Keratinocyte (primary cell): ENCODE measurements around the gene GLOD4. TPM values are rescaled to one million over a fixed set of nuclear protein-coding genes. Genes with fewer than 3 reads are reported as not detected.
"Not testable (repeated sequence)": the region's sequence is repeated elsewhere in the genome, so short reads cannot be mapped to it uniquely, and the experiment has no call there.

Source experiments
- DNase-seq: peaks from one replicate; pipeline ENCODE4 v3.0.0-alpha.2; 2011; ENCODE audit warnings: low read depth, missing footprints, low spot score
- FAIRE-seq: peaks from 2 replicates; lab custom pipeline; 2011; peaks lifted over from hg19 to GRCh38; lab: Jason Lieb, UNC
- H2AFZ ChIP-seq: 2 replicates; pipeline ENCODE4 v1.6.0; 2012; ENCODE audit warnings: low read length, control low read depth, inconsistent platforms; ENCODE audit not compliant: control insufficient read depth
- H3K27ac ChIP-seq: 2 replicates; pipeline ENCODE4 v1.5.1; 2011; ENCODE audit warnings: low read length; ENCODE audit not compliant: control insufficient read depth, insufficient read depth
- H3K27me3 ChIP-seq: 3 replicates; pipeline ENCODE4 v1.6.0; 2011; ENCODE audit warnings: low read length; ENCODE audit not compliant: control insufficient read depth, insufficient read depth; ENCODE audit errors: extremely low read depth
- H3K36me3 ChIP-seq, 2 experiments: 2 replicates in 1 of 2; 3 replicates in 1 of 2; pipeline ENCODE4 v1.5.1; 2011; ENCODE audit warnings: low read length in 2 of 2, mild to moderate bottlenecking in 1 of 2; ENCODE audit not compliant: control insufficient read depth in 2 of 2, insufficient read depth in 2 of 2; ENCODE audit errors: extremely low read depth in 1 of 2
- H3K4me1 ChIP-seq: 3 replicates; pipeline ENCODE4 v1.5.1; 2011; ENCODE audit warnings: low read length; ENCODE audit not compliant: control insufficient read depth, insufficient read depth; ENCODE audit errors: extremely low read depth
- H3K4me2 ChIP-seq: 3 replicates; pipeline ENCODE4 v1.6.0; 2011; ENCODE audit warnings: low read depth, low read length; ENCODE audit not compliant: control insufficient read depth, insufficient read depth; ENCODE audit errors: extremely low read depth
- H3K4me3 ChIP-seq, 3 experiments: fragments of 200-600 bp in 1 of 3; sonication (generic) in 1 of 3; 2 replicates in 2 of 3; 3 replicates in 1 of 3; pipeline ENCODE4 v1.5.1; 2011 to 2016; ENCODE audit warnings: low read length in 3 of 3, mild to moderate bottlenecking in 3 of 3, control low read depth in 2 of 3, inconsistent platforms in 1 of 3, low read depth in 1 of 3, mixed read lengths in 1 of 3, mixed run types in 1 of 3, moderate library complexity in 1 of 3; ENCODE audit not compliant: control insufficient read depth in 2 of 3, insufficient read depth in 2 of 3; ENCODE audit errors: extremely low read depth in 1 of 3
- H3K79me2 ChIP-seq: 2 replicates; pipeline ENCODE4 v1.6.0; 2012; ENCODE audit warnings: low read length; ENCODE audit not compliant: control insufficient read depth, insufficient read depth
- H3K9ac ChIP-seq: 3 replicates; pipeline ENCODE4 v1.6.0; 2011; ENCODE audit warnings: low read length; ENCODE audit not compliant: control insufficient read depth, insufficient read depth; ENCODE audit errors: extremely low read depth
- H3K9me1 ChIP-seq: 3 replicates; pipeline ENCODE4 v1.6.0; 2011; ENCODE audit warnings: low read length; ENCODE audit not compliant: control insufficient read depth, insufficient read depth; ENCODE audit errors: extremely low read depth
- H3K9me3 ChIP-seq: 2 replicates; pipeline ENCODE4 v1.5.1; 2012; ENCODE audit warnings: low read depth, low read length; ENCODE audit not compliant: control insufficient read depth
- H4K20me1 ChIP-seq: 3 replicates; pipeline ENCODE4 v1.6.0; 2011; ENCODE audit warnings: low read length; ENCODE audit not compliant: control insufficient read depth, insufficient read depth; ENCODE audit errors: extremely low read depth
- EZH2 ChIP-seq: IDR thresholded peaks from one replicate; pipeline ENCODE4 v1.6.1; 2012; ENCODE audit warnings: inconsistent platforms, mild to moderate bottlenecking, low read length, moderate library complexity
- dilution Hi-C: fragments of 300-500 bp; cut with MboI; formaldehyde crosslinking; loops from one replicate; pipeline ENCODE4 v1.7.0; 2020; ENCODE audit warnings: low sequenced_read_pairs; ENCODE audit not compliant: extremely low pct_ligation_motif_present
- polyA plus RNA-seq, 5 experiments: library from polyadenylated mRNA; depleted of rRNA in 3 of 5; stranded (reverse) in 3 of 5; stranded (forward) in 1 of 5; unstranded in 1 of 5; fragments of >200 nt; gene quantifications; 1 replicate in 1 of 5; 2 replicates in 3 of 5; 3 replicates in 1 of 5; pipeline versions ENCODE4 v1.2.1 to v1.2.3, GENCODE V29; 2011 to 2012; ENCODE audit warnings: missing spikeins in 2 of 5, low read depth in 1 of 5, low replicate concordance in 1 of 5
- TF ChIP-seq, protein P1 (sequence below), 3 experiments: IDR thresholded peaks in 1 of 3; conservative IDR thresholded peaks in 1 of 3; optimal IDR thresholded peaks in 1 of 3; 2 replicates in 2 of 3; 3 replicates in 1 of 3; pipeline versions ENCODE3 to v1.5.1; 2011; ENCODE audit warnings: low read length in 3 of 3, mild to moderate bottlenecking in 3 of 3, moderate library complexity in 2 of 3, control low read depth in 1 of 3, inconsistent platforms in 1 of 3; ENCODE audit not compliant: insufficient read depth in 2 of 3; ENCODE audit errors: extremely low read depth in 1 of 3

Gene GLOD4
- polyA plus RNA-seq, 1 donor (not counting 4 experiments of a cell fraction or from before 2014, with no cell fraction given), result 71.9 TPM

DNA sequence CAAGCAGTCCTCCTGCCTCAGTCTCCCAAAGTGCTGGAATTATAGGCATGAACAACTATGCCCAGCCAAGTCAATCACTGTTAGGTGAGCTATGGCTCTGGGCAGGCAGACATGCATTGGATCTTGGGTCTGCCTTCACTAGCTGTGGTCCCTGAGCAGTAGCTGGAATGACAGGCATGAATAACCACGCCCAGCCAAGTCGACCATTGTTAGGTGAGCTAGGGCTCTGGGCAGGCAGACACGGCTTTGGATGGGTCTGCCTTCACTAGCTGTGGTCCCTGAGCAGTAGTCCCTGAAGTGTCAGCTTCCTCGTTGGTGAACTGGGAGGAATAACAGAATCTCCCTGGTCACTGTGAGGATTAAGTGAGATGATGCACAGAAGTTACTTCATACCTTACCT lies 6.5 kb upstream of the GLOD4 start:
- H3K27me3 ChIP-seq, result no peaks in the 10 kb centered on the region
- H3K27ac ChIP-seq, result peak overlapping the region; percentile 92
- no peaks in the 10 kb centered on the region for H4K20me1 ChIP-seq
- dilution Hi-C loops, result loop anchor here (25.0 kb wide), 1 partner anchor 199 kb away; the partner anchor contains the start of genes NXN and TIMM22
- DNase-seq (no peak), FAIRE-seq (no peak)
- H3K4me3 ChIP-seq, result no peak overlapping the region
- no peaks in the 10 kb centered on the region for H3K9me3 ChIP-seq
- peaks cover 43% of the 10 kb centered on the region for H3K4me1 ChIP-seq
- no peaks in the 10 kb centered on the region for H3K9me1 ChIP-seq
- peak overlapping the region; percentile 86 for H3K4me2 ChIP-seq
- H3K79me2 ChIP-seq, result peaks cover 28% of the 10 kb centered on the region
- peaks cover 5 to 22% of the 10 kb centered on the region in 2 experiments for H3K36me3 ChIP-seq
- no peak overlapping the region for H2AFZ ChIP-seq
- no peak overlapping the region for H3K9ac ChIP-seq
- TF ChIP-seq, protein P1, sequence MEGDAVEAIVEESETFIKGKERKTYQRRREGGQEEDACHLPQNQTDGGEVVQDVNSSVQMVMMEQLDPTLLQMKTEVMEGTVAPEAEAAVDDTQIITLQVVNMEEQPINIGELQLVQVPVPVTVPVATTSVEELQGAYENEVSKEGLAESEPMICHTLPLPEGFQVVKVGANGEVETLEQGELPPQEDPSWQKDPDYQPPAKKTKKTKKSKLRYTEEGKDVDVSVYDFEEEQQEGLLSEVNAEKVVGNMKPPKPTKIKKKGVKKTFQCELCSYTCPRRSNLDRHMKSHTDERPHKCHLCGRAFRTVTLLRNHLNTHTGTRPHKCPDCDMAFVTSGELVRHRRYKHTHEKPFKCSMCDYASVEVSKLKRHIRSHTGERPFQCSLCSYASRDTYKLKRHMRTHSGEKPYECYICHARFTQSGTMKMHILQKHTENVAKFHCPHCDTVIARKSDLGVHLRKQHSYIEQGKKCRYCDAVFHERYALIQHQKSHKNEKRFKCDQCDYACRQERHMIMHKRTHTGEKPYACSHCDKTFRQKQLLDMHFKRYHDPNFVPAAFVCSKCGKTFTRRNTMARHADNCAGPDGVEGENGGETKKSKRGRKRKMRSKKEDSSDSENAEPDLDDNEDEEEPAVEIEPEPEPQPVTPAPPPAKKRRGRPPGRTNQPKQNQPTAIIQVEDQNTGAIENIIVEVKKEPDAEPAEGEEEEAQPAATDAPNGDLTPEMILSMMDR (optimal IDR thresholded peaks at IDR 0.05 in 1 of 3, IDR thresholded peaks at IDR 0.05 in 1 of 3, conservative IDR thresholded peaks at IDR 0.05 in 1 of 3; ENCODE audit: extremely low read depth in 1 of 3, insufficient read depth in 2 of 3, low read length in 3 of 3), result no peak
- TF ChIP-seq EZH2, result no peak

DNA sequence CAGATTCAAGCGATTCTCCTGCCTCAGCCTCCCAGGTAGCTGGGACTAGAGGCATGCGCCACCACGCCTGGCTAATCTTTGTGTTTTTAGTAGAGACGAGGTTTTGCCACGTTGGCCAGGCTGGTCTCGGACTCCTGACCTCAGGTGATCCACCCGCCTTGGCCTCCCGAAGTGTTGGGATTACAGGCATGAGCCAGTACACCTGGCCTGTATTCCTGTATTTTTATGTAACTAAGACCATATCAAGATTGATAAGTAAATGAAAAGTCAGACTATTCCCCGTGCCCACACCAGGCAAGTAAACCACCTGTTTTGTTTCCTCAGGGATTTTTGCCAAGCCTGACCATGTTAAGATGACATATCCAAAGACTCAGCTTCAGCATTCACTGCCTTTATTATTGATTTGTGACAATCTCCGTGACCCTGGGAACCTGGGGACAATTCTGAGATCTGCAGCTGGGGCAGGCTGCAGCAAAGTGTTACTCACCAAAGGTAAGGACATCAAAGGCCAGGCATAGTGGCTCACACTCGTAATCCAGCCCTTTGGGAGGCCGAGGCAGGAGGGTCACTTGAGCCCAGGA lies 5.7 kb upstream of the GLOD4 start:
- Histone ChIP-seq H3K9ac (no peak overlapping the region), H3K4me2 (no peak overlapping the region), H4K20me1 (no peaks in the 10 kb centered on the region), H3K27ac (no peak overlapping the region), H3K27me3 (no peaks in the 10 kb centered on the region), H3K9me3 (no peaks in the 10 kb centered on the region), H3K36me3 (peaks cover 5 to 22% of the 10 kb centered on the region in 2 experiments), H3K79me2 (peaks cover 36% of the 10 kb centered on the region), H2AFZ (no peak overlapping the region), H3K9me1 (no peaks in the 10 kb centered on the region), H3K4me3 (no peak overlapping the region), H3K4me1 (peaks cover 48% of the 10 kb centered on the region)
- TF ChIP-seq, protein P1 (optimal IDR thresholded peaks at IDR 0.05 in 1 of 3, IDR thresholded peaks at IDR 0.05 in 1 of 3, conservative IDR thresholded peaks at IDR 0.05 in 1 of 3; ENCODE audit: extremely low read depth in 1 of 3, insufficient read depth in 2 of 3, low read length in 3 of 3), result no peak
- TF ChIP-seq EZH2, result no peak
- dilution Hi-C loops, result loop anchor here (25.0 kb wide), 1 partner anchor 200 kb away; the partner anchor contains the start of genes NXN and TIMM22
- FAIRE-seq (no peak), DNase-seq (no peak)

DNA sequence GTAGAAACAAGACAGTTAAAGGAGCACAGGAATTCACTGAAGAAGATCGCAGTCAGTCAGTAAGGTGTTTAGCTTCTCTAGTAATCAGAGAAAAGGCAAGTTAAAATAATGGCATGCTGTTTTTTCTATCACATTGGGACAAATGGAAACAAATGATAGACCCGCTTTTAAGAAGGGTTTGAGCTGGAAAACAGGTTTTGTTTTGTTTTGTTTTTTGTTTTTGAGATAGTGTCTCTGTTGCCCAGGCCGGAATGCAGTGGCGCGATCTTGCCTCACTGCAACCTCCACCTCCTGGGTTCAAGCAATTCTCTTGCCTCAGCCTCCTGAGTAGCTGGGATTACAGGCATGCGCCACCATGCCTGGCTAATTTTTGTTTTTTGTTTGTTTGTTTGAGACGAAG lies 3.8 kb upstream of the GLOD4 start:
- not testable (repeated sequence) for H3K4me3 ChIP-seq, H3K9me3 ChIP-seq, H3K27ac ChIP-seq, H3K27me3 ChIP-seq, FAIRE-seq, H3K4me2 ChIP-seq, H2AFZ ChIP-seq, H3K9ac ChIP-seq, DNase-seq, H4K20me1 ChIP-seq, H3K9me1 ChIP-seq
- Histone ChIP-seq H3K4me1 (peaks cover 43% of the 10 kb centered on the region), H3K79me2 (peaks cover 53% of the 10 kb centered on the region), H3K36me3 (peaks cover 5 to 16% of the 10 kb centered on the region in 2 experiments)
- dilution Hi-C loops, result loop anchor here (25.0 kb wide), 1 partner anchor 201 kb away; the partner anchor contains the start of genes NXN and TIMM22
